OCI-LY7 (cell line): ENCODE measurements around the gene BZW2.

ENCODE experiments used
- CTCF ChIP-seq: fragments of 200-600 bp; sonication (generic); conservative IDR thresholded peaks from 2 replicates; pipeline ENCODE4 v1.5.1; 2014; ENCODE audit warnings: mild to moderate bottlenecking, antibody characterized with exemption, low read length, moderate library complexity, mixed read lengths
- EZH2phosphoT487 ChIP-seq: fragments of 200-600 bp; sonication (generic); IDR thresholded peaks from 2 replicates; pipeline ENCODE4 v1.6.1; 2018; ENCODE audit warnings: low read depth, borderline replicate concordance, mild to moderate bottlenecking, mixed run types, antibody characterized with exemption, low read length, moderate library complexity, mixed read lengths

- TF ChIP-seq CTCF (no peak), EZH2phosphoT487 (no peak)
These were observed 97.3 kb downstream of the BZW2 start for GRCh38 chr7:16743236-16743635.
